DMS 273 (cell line): ENCODE data around the gene DYNC1I1.

Source experiments
- DNase-seq: peaks from one replicate; lab custom pipeline; 2025; ENCODE audit not compliant: unreplicated experiment; lab: John Stamatoyannopoulos, UW

DYNC1I1 gene

GRCh38 chr7:95952851-95953250, 180.5 kb downstream of the DYNC1I1 start:
- no peak for DNase-seq

- no peak for DNase-seq
Measured at GRCh38 chr7:95955748-95956147, 183.4 kb downstream of the DYNC1I1 start.

GRCh38 chr7:95957510-95957909, 185.2 kb downstream of the DYNC1I1 start:
- no peak for DNase-seq

GRCh38 chr7:95960706-95961244, 188.4 kb downstream of the DYNC1I1 start:
- DNase-seq: no peak

GRCh38 chr7:95963446-95963990, 191.2 kb downstream of the DYNC1I1 start:
- DNase-seq: no peak

DNA sequence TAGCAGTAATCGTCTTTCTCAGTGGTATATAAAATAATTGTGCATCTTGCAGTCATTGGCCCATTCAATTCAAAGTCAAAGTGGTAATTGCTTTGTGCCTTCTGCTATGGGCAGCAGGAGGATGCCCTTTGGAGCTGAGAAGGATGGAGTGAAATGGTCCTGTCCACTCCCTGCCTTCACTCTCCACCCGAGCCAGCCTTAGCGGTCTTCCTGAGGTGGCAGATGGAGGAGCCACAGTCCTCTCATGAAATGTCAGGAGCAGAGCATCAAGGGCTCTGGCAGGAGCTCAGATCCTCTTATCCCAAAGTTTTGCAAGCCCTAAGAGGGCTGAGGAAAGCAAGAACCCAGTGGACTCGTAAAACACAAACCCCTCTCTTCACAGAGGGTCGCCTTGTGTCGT, 199.4 kb downstream of the DYNC1I1 start:
- peak; percentile 30 for DNase-seq

DNA sequence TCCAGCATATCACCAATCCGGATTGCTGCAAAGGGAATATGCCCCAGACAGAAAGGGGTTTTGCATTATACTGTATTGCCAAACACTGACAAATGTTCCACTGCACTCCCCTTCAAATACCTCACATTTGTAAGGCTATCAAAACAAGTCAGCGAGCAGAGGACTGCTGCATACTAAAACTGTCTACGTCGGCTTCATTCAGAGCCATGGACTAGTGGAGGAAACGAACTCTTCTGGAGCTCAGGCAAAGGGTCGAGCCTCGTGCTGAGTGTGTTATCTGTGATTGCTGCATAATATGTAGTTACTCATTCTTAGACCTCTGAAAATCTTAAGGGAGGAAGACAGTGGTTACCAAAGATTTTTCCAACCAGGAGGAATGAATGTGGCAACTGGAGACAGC, 200.2 kb downstream of the DYNC1I1 start:
- no peak for DNase-seq

- DNase-seq: no peak
Measured at GRCh38 chr7:95974108-95974507, 201.8 kb downstream of the DYNC1I1 start.

GRCh38 chr7:95976369-95977060, 204.2 kb downstream of the DYNC1I1 start:
- DNase-seq: peak; percentile 90

GRCh38 chr7:95977994-95978393, 205.6 kb downstream of the DYNC1I1 start:
- no peak for DNase-seq

DNA sequence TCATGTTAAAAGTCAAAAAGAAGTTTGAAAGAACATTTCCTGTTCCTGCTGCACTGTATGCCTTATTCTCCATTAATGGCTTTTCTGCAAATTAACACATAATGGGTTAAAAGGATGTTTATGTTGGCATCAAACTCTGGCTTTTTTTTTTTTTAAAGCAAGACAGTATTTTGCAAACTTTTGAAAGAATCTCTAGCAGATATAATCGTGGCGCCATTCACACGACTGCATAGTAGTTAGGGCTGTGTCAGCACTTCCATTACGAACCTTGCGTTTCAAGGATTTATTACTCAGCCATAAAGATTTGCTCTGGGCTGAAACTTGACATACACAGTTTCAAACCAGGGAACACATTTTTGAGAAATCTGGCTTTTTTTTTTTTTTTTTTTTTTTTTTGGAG, 207.8 kb downstream of the DYNC1I1 start:
- DNase-seq: no peak

- no peak for DNase-seq
Measured at GRCh38 chr7:95980706-95981105, 208.4 kb downstream of the DYNC1I1 start.

- DNase-seq: no peak
Measured at GRCh38 chr7:95986178-95986764, 213.9 kb downstream of the DYNC1I1 start.

DNA sequence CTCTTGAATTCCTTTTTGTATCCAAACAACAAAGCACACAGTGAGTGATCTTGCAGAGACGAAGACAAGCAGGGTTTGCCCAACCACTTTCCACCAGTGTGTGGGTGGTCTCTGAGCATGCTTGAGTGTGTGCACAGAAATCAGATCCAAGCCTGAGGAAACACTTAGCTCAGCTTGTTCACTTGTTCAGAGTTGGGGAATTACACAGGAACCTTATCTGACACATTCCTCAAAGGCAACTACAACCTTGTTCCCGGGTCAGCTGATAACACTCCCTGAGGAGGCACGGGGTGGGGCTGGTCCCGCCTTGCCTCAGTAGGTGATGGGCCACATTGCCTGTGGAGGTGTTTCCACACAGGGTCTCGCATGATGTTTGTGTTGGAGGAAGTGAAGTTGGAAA, 216.9 kb downstream of the DYNC1I1 start:
- no peak for DNase-seq

- DNase-seq: peak; percentile 25
Measured at GRCh38 chr7:95993380-95993779, 221.0 kb downstream of the DYNC1I1 start.

- no peak for DNase-seq
Measured at GRCh38 chr7:95996174-95996573, 223.8 kb downstream of the DYNC1I1 start.

- DNase-seq: no peak
Measured at GRCh38 chr7:95996886-95997285, 224.5 kb downstream of the DYNC1I1 start.

GRCh38 chr7:95997632-95998031, 225.3 kb downstream of the DYNC1I1 start:
- DNase-seq: no peak

DNA sequence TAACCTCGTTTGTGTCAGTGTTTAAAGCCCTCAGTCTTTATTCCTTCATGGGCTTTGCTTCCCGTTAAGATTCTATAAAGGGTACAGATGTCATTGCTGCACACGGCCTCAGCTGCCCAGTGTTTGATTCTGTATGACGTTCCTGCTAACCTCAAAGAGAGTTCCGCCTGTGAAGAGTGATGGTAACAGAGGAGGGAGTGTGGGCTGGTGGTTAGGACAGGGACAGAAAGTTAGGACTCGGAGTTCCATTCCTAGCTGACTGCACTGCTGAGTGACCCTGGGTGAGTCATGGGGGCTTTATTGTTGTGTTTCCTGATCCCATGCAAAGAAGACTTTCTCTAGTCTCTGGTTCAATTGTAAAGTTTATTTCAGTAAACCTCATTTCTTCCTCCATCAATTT, 227.1 kb downstream of the DYNC1I1 start:
- DNase-seq: no peak

DNA sequence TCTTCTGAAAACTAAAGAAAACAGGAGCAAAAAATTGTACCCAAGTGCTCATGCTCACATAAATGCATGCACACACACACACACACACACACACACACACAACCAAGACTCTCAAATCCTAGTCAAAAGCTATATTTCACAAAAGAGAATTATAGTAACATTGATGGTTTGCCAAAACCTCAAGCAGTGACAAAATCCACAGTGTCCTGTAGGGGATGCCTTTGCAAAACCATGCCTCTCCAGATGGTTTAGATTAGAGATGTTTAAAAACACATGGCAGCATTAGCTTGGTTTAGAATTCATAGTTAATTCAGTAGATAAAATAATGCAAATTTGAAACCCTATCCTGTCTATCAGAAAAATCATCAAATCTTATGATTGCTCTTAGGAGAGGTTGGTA, 232.2 kb downstream of the DYNC1I1 start:
- DNase-seq: peak; percentile 88

GRCh38 chr7:96005271-96005670, 232.9 kb downstream of the DYNC1I1 start:
- no peak for DNase-seq

GRCh38 chr7:96009148-96009547, 236.8 kb downstream of the DYNC1I1 start:
- DNase-seq: peak; percentile 37
